H1 (cell line): ENCODE results near the gene KHSRP. TPM values are rescaled to one million over a fixed set of nuclear protein-coding genes. Genes with fewer than 3 reads are reported as not detected.

Source experiments
- BRCA1 ChIP-seq: IDR thresholded peaks from 2 replicates; pipeline ENCODE4 v1.6.1; 2012; ENCODE audit warnings: low read depth, low read length, improper control_type of control experiment
- CEBPB ChIP-seq: IDR thresholded peaks from 2 replicates; pipeline ENCODE4 v1.6.1; 2012; ENCODE audit warnings: low read depth, low read length
- CHD1 ChIP-seq: IDR thresholded peaks from 2 replicates; pipeline ENCODE4 v1.6.1; 2012; ENCODE audit warnings: low read depth, low read length, improper control_type of control experiment
- CREB1 ChIP-seq: IDR thresholded peaks from 2 replicates; pipeline ENCODE4 v1.6.1; 2012; ENCODE audit warnings: inconsistent platforms
- CTCF ChIP-seq, 3 experiments: IDR thresholded peaks; 1 replicate in 2 of 3; 2 replicates in 1 of 3; pipeline versions ENCODE4 v1.5.1 to v1.6.1; 2011; ENCODE audit warnings: low read length in 3 of 3, mild to moderate bottlenecking in 3 of 3, inconsistent platforms in 2 of 3, low read depth in 1 of 3, moderate library complexity in 1 of 3; ENCODE audit not compliant: insufficient read depth in 1 of 3; ENCODE audit errors: control extremely low read depth in 1 of 3
- EGR1 ChIP-seq: IDR thresholded peaks from 2 replicates; pipeline ENCODE4 v1.6.1; 2011; ENCODE audit warnings: low read depth, low read length, borderline replicate concordance
- EZH2 ChIP-seq: fragments of 200-600 bp; sonication (generic); IDR thresholded peaks from 2 replicates; pipeline ENCODE4 v1.7.1; 2012; ENCODE audit warnings: low read depth, mild to moderate bottlenecking, moderate library complexity, low read length, inconsistent platforms; ENCODE audit not compliant: severe bottlenecking
- FOSL1 ChIP-seq: IDR thresholded peaks from 2 replicates; pipeline ENCODE4 v1.6.1; 2011; ENCODE audit warnings: mild to moderate bottlenecking, low read depth, low read length, moderate library complexity; ENCODE audit not compliant: insufficient read depth
- KDM1A ChIP-seq: fragments of 200-600, 300-600 bp; sonication (generic); IDR thresholded peaks from 2 replicates; pipeline ENCODE4 v1.7.1; 2016; ENCODE audit warnings: mild to moderate bottlenecking, low read length, borderline replicate concordance
- MAFK ChIP-seq: IDR thresholded peaks from 2 replicates; pipeline ENCODE4 v1.6.1; 2012; ENCODE audit warnings: low read depth, mild to moderate bottlenecking, improper control_type of control experiment, low read length
- MAX ChIP-seq: IDR thresholded peaks from 2 replicates; pipeline ENCODE4 v1.6.1; 2012; ENCODE audit warnings: inconsistent platforms
- PHF8 ChIP-seq: fragments of 200-600 bp; sonication (generic); conservative IDR thresholded peaks from 2 replicates; pipeline ENCODE4 v1.7.1; 2012; ENCODE audit warnings: low read depth, mild to moderate bottlenecking, inconsistent platforms, low read length, moderate library complexity
- POLR2A ChIP-seq, 2 experiments: IDR thresholded peaks; 1 replicate in 1 of 2; 2 replicates in 1 of 2; pipeline ENCODE4 v1.6.1; 2011; ENCODE audit warnings: low read depth in 2 of 2, low read length in 2 of 2, mild to moderate bottlenecking in 2 of 2; ENCODE audit errors: control extremely low read depth in 1 of 2
- RAD21 ChIP-seq, 2 experiments: IDR thresholded peaks in 1 of 2; conservative IDR thresholded peaks in 1 of 2; 2 replicates each; pipeline ENCODE4 v1.6.1; 2011; ENCODE audit warnings: low read depth in 2 of 2, low read length in 2 of 2, improper control_type of control experiment in 1 of 2, inconsistent platforms in 1 of 2, mild to moderate bottlenecking in 1 of 2, moderate library complexity in 1 of 2
- RNF2 ChIP-seq: fragments of 200-900, 300-1000 bp; sonication (generic); IDR thresholded peaks from 2 replicates; pipeline ENCODE4 v1.7.1; 2016; ENCODE audit warnings: borderline replicate concordance, low read depth, mild to moderate bottlenecking, antibody characterized with exemption, low read length; ENCODE audit not compliant: poor library complexity, severe bottlenecking; ENCODE audit errors: missing control alignments
- SAP30 ChIP-seq: fragments of 300-600 bp; sonication (generic); IDR thresholded peaks from 2 replicates; pipeline ENCODE4 v1.7.1; 2012; ENCODE audit warnings: low read length, moderate library complexity, mild to moderate bottlenecking, inconsistent platforms; ENCODE audit not compliant: insufficient read depth, insufficient replicate concordance
- SIN3A ChIP-seq, 2 experiments: IDR thresholded peaks in 1 of 2; conservative IDR thresholded peaks in 1 of 2; 2 replicates each; pipeline ENCODE4 v1.6.1; 2011 to 2012; ENCODE audit warnings: low read length in 2 of 2, improper control_type of control experiment in 1 of 2, low read depth in 1 of 2, mild to moderate bottlenecking in 1 of 2
- SRF ChIP-seq: IDR thresholded peaks from 2 replicates; pipeline ENCODE4 v1.6.1; 2011; ENCODE audit warnings: mild to moderate bottlenecking, low read depth, low read length, moderate library complexity
- TAF7 ChIP-seq: optimal IDR thresholded peaks from 2 replicates; pipeline ENCODE3; 2011; ENCODE audit warnings: low read depth, mild to moderate bottlenecking, inconsistent platforms, low read length, moderate library complexity, borderline replicate concordance
- TBP ChIP-seq: IDR thresholded peaks from 2 replicates; pipeline ENCODE4 v1.6.1; 2011; ENCODE audit warnings: low read depth, low read length, improper control_type of control experiment
- polyA plus RNA-seq, 7 experiments: library from polyadenylated mRNA; depleted of rRNA in 3 of 7; stranded (reverse) in 5 of 7; unstranded in 2 of 7; fragments of >200 nt in 5 of 7; fragments of 200-250 nt in 2 of 7; gene quantifications; 1 replicate in 5 of 7; 2 replicates in 1 of 7; 4 replicates in 1 of 7; pipeline versions ENCODE4 v1.2.1 to v1.2.3, GENCODE V29; 2011 to 2013; ENCODE audit warnings: missing spikeins in 2 of 7, mixed read lengths in 2 of 7
- total RNA-seq: library from RNA; stranded (reverse); fragmentation: NEBNext Ultra II Directional; extraction: Animal tissue kit (Norgen Biotek cat#: 25700); gene quantifications from 2 replicates; pipeline ENCODE4 v1.2.1, GENCODE V29; 2021

The KHSRP gene
- total and polyA plus RNA-seq, 2 of the 8 experiments (the other 6 are each of a cell fraction or from before 2014, with no cell fraction given), result 143 to 573 TPM

GRCh38 chr19:6393074-6393982 lies 31.3 kb downstream of the KHSRP start, which contains the start of gene GTF2F1 (continued):
- TF ChIP-seq CTCF (IDR thresholded peaks at IDR 0.05; ENCODE audit: control extremely low read depth in 1 of 3, insufficient read depth in 1 of 3, low read depth in 1 of 3, low read length in 3 of 3), result no peak; a peak in 1 of 4 replicates
- TF ChIP-seq MAFK, result no peak
- peak; percentile 20 to 25; a peak in 3 of 4 replicates for TF ChIP-seq RAD21 (IDR thresholded peaks at IDR 0.05 in 1 of 2, conservative IDR thresholded peaks at IDR 0.05 in 1 of 2; ENCODE audit: low read depth in 2 of 2, low read length in 2 of 2)
- TF ChIP-seq POLR2A (IDR thresholded peaks at IDR 0.05; ENCODE audit: control extremely low read depth in 1 of 2, low read depth in 2 of 2, low read length in 2 of 2), result peak in 1 of 2 experiments; percentile 58; a peak in 2 of 3 replicates
- no peak for TF ChIP-seq BRCA1
- TF ChIP-seq MAX, result peak; percentile 21; the same call in 1 of the 2 replicates
- TF ChIP-seq FOSL1, result no peak
- no peak for TF ChIP-seq CHD1
- no peak for TF ChIP-seq KDM1A
- TF ChIP-seq SAP30, result peak; percentile 66
- TF ChIP-seq EGR1, result peak; percentile 78; the same call in 1 of the 2 replicates
- TF ChIP-seq RNF2, result no peak
- TF ChIP-seq CREB1, result peak; percentile 84
- TF ChIP-seq EZH2, result no peak
- peak; percentile 32; the same call in 1 of the 2 replicates for TF ChIP-seq TBP
- no peak for TF ChIP-seq TAF7
- TF ChIP-seq PHF8, result peak; percentile 51
- no peak for TF ChIP-seq SRF
- no peak for TF ChIP-seq CEBPB
- TF ChIP-seq SIN3A (conservative IDR thresholded peaks at IDR 0.05 in 1 of 2, IDR thresholded peaks at IDR 0.05 in 1 of 2; ENCODE audit: low read depth in 1 of 2, low read length in 2 of 2), result peak; percentile 87 to 96
